K562 (cell line): Measurements from ENCODE around the gene CD82.

Experiments used
- BHLHE40 ChIP-seq: IDR thresholded peaks from 2 replicates; pipeline ENCODE4 v1.6.1; 2011; ENCODE audit warnings: low read length, improper control_type of control experiment
- CAMTA2 ChIP-seq: fragments of 250-450 bp; sonication (Bioruptor Pico); conservative IDR thresholded peaks from 2 replicates; pipeline ENCODE4 v1.5.1; 2022
- CBX3 ChIP-seq, 2 experiments: IDR thresholded peaks; 1 replicate in 1 of 2; 2 replicates in 1 of 2; pipeline ENCODE4 v1.6.1; 2012; ENCODE audit warnings: inconsistent platforms in 2 of 2, low read length in 2 of 2, borderline replicate concordance in 1 of 2, control low read depth in 1 of 2
- EP300 ChIP-seq: IDR thresholded peaks from 2 replicates; pipeline ENCODE4 v1.6.1; 2012; ENCODE audit warnings: low read length, improper control_type of control experiment
- HLTF ChIP-seq: fragments of 450-650 bp; IDR thresholded peaks from 2 replicates; pipeline ENCODE4 v1.6.1; 2016
- IRF1 ChIP-seq: sonication (generic); formaldehyde crosslinking; IDR thresholded peaks from 2 replicates; pipeline ENCODE4 v1.8.0; 2022; ENCODE audit warnings: missing genetic modification reagents, mild to moderate bottlenecking, borderline replicate concordance
- MAX ChIP-seq: sonication (generic); formaldehyde crosslinking; IDR thresholded peaks from 2 replicates; pipeline ENCODE4 v1.9.0; 2022; ENCODE audit warnings: mild to moderate bottlenecking, missing genetic modification reagents
- MAZ ChIP-seq, 2 experiments: fragments of 450-650 bp in 1 of 2; sonication (generic) in 1 of 2; formaldehyde crosslinking; IDR thresholded peaks in 1 of 2; conservative IDR thresholded peaks in 1 of 2; 2 replicates each; pipeline versions ENCODE4 v1.4.0 to v1.5.0; 2020; ENCODE audit warnings: mild to moderate bottlenecking in 1 of 2, missing genetic modification reagents in 1 of 2
- NFYB ChIP-seq: IDR thresholded peaks from 2 replicates; pipeline ENCODE4 v1.6.1; 2011; ENCODE audit warnings: mild to moderate bottlenecking, moderate library complexity; ENCODE audit not compliant: insufficient read length; ENCODE audit errors: extremely low read depth
- POLR2A ChIP-seq: fragments of 450-650 bp; conservative IDR thresholded peaks from 2 replicates; pipeline ENCODE4 v1.6.1; 2016
- SIN3A ChIP-seq, 2 experiments: fragments of 150-350 bp in 1 of 2; IDR thresholded peaks; 2 replicates each; pipeline ENCODE4 v1.6.1; 2011 to 2016; ENCODE audit warnings: borderline replicate concordance in 2 of 2, low read depth in 2 of 2, low read length in 2 of 2, mild to moderate bottlenecking in 2 of 2, moderate library complexity in 2 of 2; ENCODE audit not compliant: control insufficient read depth in 1 of 2
- ZC3H4 ChIP-seq: sonication (generic); formaldehyde crosslinking; IDR thresholded peaks from 2 replicates; pipeline ENCODE4 v1.9.0; 2021; ENCODE audit warnings: missing genetic modification reagents, borderline replicate concordance
- ZNF436 ChIP-seq: fragments of 250-450, 450-650 bp; sonication (Bioruptor Pico); formaldehyde crosslinking; IDR thresholded peaks from 2 replicates; pipeline ENCODE4 v1.7.0; 2020; ENCODE audit warnings: mild to moderate bottlenecking

GRCh38 chr11:44645827-44646226 lies 80.4 kb downstream of the CD82 start:
- no peak for TF ChIP-seq MAX
- no peak for TF ChIP-seq CAMTA2 (CRISPR knock-in tag)
- TF ChIP-seq ZC3H4 (CRISPR knock-in tag), result no peak
- no peak for TF ChIP-seq POLR2A
- TF ChIP-seq MAZ (CRISPR knock-in tag; conservative IDR thresholded peaks at IDR 0.05 in 1 of 2, IDR thresholded peaks at IDR 0.05 in 1 of 2), result no peak
- no peak for TF ChIP-seq IRF1 (CRISPR knock-in tag)
- no peak for TF ChIP-seq HLTF
- TF ChIP-seq EP300, result no peak
- TF ChIP-seq NFYB, result no peak
- no peak for TF ChIP-seq BHLHE40
- TF ChIP-seq ZNF436 (CRISPR knock-in tag), result no peak
- no peak for TF ChIP-seq SIN3A (IDR thresholded peaks at IDR 0.05; ENCODE audit: borderline replicate concordance in 2 of 2, control insufficient read depth in 1 of 2, low read depth in 2 of 2, low read length in 2 of 2)
- no peak for TF ChIP-seq CBX3 (IDR thresholded peaks at IDR 0.05; ENCODE audit: borderline replicate concordance in 1 of 2, low read length in 2 of 2)
